Endodermal cell (in vitro differentiated cells): ENCODE data around the gene KCNIP4. TPM values are rescaled to one million over a fixed set of nuclear protein-coding genes. Genes with fewer than 3 reads are reported as not detected.

Experiments used
- DNase-seq: peaks from one replicate; pipeline ENCODE4 v3.0.0-alpha.2; 2017
- H3K27ac ChIP-seq: 2 replicates; pipeline ENCODE4 v1.5.1; 2013; ENCODE audit warnings: mild to moderate bottlenecking, low read depth, low read length, moderate library complexity
- H3K27me3 ChIP-seq: 2 replicates; pipeline ENCODE4 v1.6.1; 2013; ENCODE audit warnings: mild to moderate bottlenecking, low read length, moderate library complexity; ENCODE audit not compliant: insufficient read depth, control insufficient read depth, poor library complexity, severe bottlenecking
- H3K36me3 ChIP-seq: 2 replicates; pipeline ENCODE4 v1.7.0; 2013; ENCODE audit warnings: mild to moderate bottlenecking, low read length, moderate library complexity; ENCODE audit not compliant: control insufficient read depth, insufficient read depth
- H3K4me1 ChIP-seq: one replicate; pipeline ENCODE4 v1.7.0; 2013; ENCODE audit warnings: low read length; ENCODE audit not compliant: control insufficient read depth, insufficient read depth
- H3K4me3 ChIP-seq: 2 replicates; pipeline ENCODE4 v1.5.1; 2013; ENCODE audit warnings: mild to moderate bottlenecking, low read length, moderate library complexity
- H3K9ac ChIP-seq: 2 replicates; pipeline ENCODE4 v1.6.1; 2013; ENCODE audit warnings: mild to moderate bottlenecking, low read length, moderate library complexity; ENCODE audit not compliant: poor library complexity, severe bottlenecking; ENCODE audit errors: extremely low read depth
- H3K9me3 ChIP-seq: 2 replicates; pipeline ENCODE4 v1.6.1; 2013; ENCODE audit warnings: mild to moderate bottlenecking, low read length, moderate library complexity; ENCODE audit not compliant: control insufficient read depth
- H3K27ac Mint-ChIP-seq: 2 replicates; pipeline ENCODE4 v1.8.0; 2020; ENCODE audit warnings: mixed read lengths
- H3K27me3 Mint-ChIP-seq: 2 replicates; pipeline ENCODE4 v1.8.0; 2021; ENCODE audit warnings: mild to moderate bottlenecking, mixed read lengths; ENCODE audit not compliant: insufficient read depth
- H3K36me3 Mint-ChIP-seq: 2 replicates; pipeline ENCODE4 v1.8.0; 2020; ENCODE audit warnings: low read depth, mixed read lengths
- H3K4me1 Mint-ChIP-seq: 2 replicates; pipeline ENCODE4 v1.8.0; 2020; ENCODE audit warnings: mixed read lengths
- H3K4me3 Mint-ChIP-seq: 2 replicates; pipeline ENCODE4 v1.8.0; 2020; ENCODE audit warnings: mild to moderate bottlenecking, moderate library complexity, mixed read lengths
- H3K9me3 Mint-ChIP-seq: 2 replicates; pipeline ENCODE4 v1.8.0; 2020; ENCODE audit warnings: mild to moderate bottlenecking, mixed read lengths
- WGBS, 2 experiments: methylation state at CpG; one replicate each; pipeline versions ENCODE4 v1.1.5 to v1.1.7; 2013; ENCODE audit warnings: missing lambda C conversion rate in 2 of 2, mixed read lengths in 1 of 2; ENCODE audit not compliant: insufficient coverage in 1 of 2, insufficient read length in 1 of 2; 5-methylcytosine and 5-hydroxymethylcytosine counted together
- total RNA-seq, 2 donors: library from RNA; stranded (reverse); fragmentation: NEBNext Ultra II Directional in 1 of 2; extraction: Animal tissue kit (Norgen Biotek cat#: 25700) in 1 of 2; gene quantifications; 2 replicates in 1 of 2; 3 replicates in 1 of 2; pipeline ENCODE4 v1.2.1, GENCODE V29; 2021
- TF ChIP-seq, protein P1 (sequence below): fragments of 200-600 bp; sonication (generic); conservative IDR thresholded peaks from 2 replicates; pipeline ENCODE4 v1.5.0; 2021; ENCODE audit warnings: antibody characterized with exemption, mild to moderate bottlenecking

Gene KCNIP4
- total RNA-seq, 2 donors from 2014 or later = not detected

DNA sequence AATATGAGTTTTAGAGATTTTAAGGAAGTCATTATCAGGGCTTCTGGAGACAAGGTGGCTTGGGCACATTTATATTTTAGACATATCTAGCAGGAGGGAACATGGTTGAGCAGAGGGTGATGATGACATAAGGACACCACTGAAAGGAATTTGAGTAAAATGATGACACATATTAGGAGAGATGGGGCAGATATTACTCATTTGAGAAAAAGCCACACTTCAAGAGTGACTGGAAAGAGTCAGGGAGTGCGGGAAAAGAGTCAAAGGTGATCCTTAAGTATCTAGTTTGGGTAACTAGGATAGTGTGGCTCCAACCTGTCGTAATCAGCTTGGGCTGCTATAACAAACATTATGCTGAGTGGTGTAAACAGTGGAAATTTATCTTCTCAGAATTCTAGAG is 870.6 kb downstream of the KCNIP4 start:
- H3K9me3 Mint-ChIP-seq = no peaks in the 10 kb centered on the region
- Histone ChIP-seq H3K9me3 (no peaks in the 10 kb centered on the region), H3K36me3 (no peaks in the 10 kb centered on the region), H3K27me3 (no peaks in the 10 kb centered on the region), H3K4me1 (no peaks in the 10 kb centered on the region), H3K4me3 (no peak overlapping the region), H3K9ac (no peak overlapping the region), H3K27ac (no peak overlapping the region)
- 96 to 100% methylated on average over 2 of the region's 2 CpGs for WGBS, 2 experiments
- no peak overlapping the region for H3K27ac Mint-ChIP-seq
- no peak for DNase-seq
- H3K4me1 Mint-ChIP-seq = peaks cover under 1% of the 10 kb centered on the region
- TF ChIP-seq, protein P1, sequence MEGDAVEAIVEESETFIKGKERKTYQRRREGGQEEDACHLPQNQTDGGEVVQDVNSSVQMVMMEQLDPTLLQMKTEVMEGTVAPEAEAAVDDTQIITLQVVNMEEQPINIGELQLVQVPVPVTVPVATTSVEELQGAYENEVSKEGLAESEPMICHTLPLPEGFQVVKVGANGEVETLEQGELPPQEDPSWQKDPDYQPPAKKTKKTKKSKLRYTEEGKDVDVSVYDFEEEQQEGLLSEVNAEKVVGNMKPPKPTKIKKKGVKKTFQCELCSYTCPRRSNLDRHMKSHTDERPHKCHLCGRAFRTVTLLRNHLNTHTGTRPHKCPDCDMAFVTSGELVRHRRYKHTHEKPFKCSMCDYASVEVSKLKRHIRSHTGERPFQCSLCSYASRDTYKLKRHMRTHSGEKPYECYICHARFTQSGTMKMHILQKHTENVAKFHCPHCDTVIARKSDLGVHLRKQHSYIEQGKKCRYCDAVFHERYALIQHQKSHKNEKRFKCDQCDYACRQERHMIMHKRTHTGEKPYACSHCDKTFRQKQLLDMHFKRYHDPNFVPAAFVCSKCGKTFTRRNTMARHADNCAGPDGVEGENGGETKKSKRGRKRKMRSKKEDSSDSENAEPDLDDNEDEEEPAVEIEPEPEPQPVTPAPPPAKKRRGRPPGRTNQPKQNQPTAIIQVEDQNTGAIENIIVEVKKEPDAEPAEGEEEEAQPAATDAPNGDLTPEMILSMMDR = no peak
- H3K4me3 Mint-ChIP-seq = no peak overlapping the region
- H3K27me3 Mint-ChIP-seq = peaks cover 2% of the 10 kb centered on the region
- H3K36me3 Mint-ChIP-seq = no peaks in the 10 kb centered on the region

DNA sequence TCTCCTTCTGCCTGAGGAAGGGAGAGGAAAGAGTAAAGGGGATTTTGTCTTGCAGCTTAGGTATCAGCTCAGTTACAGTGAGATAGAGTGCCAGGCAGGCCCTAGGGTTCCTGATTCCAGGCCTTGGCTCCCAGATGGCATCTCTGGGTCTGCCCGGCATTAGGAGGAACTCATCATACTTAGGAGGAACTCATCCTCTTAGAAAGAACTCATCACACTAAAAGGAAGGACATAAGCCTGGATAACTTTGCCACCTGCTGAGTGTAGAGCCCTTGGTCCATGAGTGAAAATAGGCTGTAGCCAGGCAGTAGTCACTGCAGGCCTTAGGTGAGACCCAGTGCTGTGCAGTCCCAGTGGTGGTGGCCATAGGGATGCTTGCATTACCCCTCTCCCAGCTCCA is 881.2 kb downstream of the KCNIP4 start:
- no peak overlapping the region for H3K4me3 ChIP-seq
- no peak overlapping the region for H3K4me3 Mint-ChIP-seq
- no peaks in the 10 kb centered on the region for H3K4me1 ChIP-seq
- no peak overlapping the region for H3K27ac Mint-ChIP-seq
- H3K9me3 ChIP-seq = no peaks in the 10 kb centered on the region
- peaks cover 4% of the 10 kb centered on the region for H3K4me1 Mint-ChIP-seq
- H3K27me3 ChIP-seq = no peaks in the 10 kb centered on the region
- H3K27ac ChIP-seq = no peak overlapping the region
- H3K9me3 Mint-ChIP-seq = no peaks in the 10 kb centered on the region
- TF ChIP-seq, protein P1 = no peak
- no peaks in the 10 kb centered on the region for H3K27me3 Mint-ChIP-seq
- H3K36me3 ChIP-seq = no peaks in the 10 kb centered on the region
- WGBS, 2 experiments = 96% methylated on average over 1 of the region's 1 CpG; no CpG with 5 or more reads in 1 of the 2 experiments
- DNase-seq = no peak
- no peak overlapping the region for H3K9ac ChIP-seq
- H3K36me3 Mint-ChIP-seq = no peaks in the 10 kb centered on the region

DNA sequence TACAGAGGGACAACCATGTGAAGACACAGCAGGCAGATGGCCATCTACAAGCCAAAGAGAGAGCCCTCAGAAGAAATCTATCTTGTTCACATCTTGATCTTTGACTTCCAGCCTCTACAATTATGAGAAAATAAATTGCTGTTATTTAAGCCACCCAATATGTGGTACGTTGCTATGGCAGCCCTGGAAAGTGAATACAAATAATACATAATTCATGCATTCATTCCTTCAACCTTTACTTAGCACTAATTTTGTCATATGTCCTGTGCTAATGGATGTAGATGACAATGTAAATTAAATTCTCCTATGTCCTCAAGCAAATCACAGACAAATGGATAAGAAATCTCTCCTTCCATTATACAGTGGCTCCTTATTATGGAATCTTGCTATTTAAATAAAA is 886.7 kb downstream of the KCNIP4 start:
- Histone ChIP-seq H3K4me3 (no peak overlapping the region), H3K27me3 (no peaks in the 10 kb centered on the region), H3K36me3 (no peaks in the 10 kb centered on the region), H3K9me3 (no peaks in the 10 kb centered on the region), H3K9ac (no peak overlapping the region), H3K4me1 (peaks cover 5% of the 10 kb centered on the region), H3K27ac (no peak overlapping the region)
- Mint-ChIP-seq H3K36me3 (no peaks in the 10 kb centered on the region), H3K27me3 (no peaks in the 10 kb centered on the region), H3K4me1 (peaks cover 4% of the 10 kb centered on the region), H3K27ac (no peak overlapping the region), H3K4me3 (no peak overlapping the region), H3K9me3 (no peaks in the 10 kb centered on the region)
- TF ChIP-seq, protein P1 = no peak
- DNase-seq = no peak
- 100% methylated on average over 1 of the region's 1 CpG; no CpG with 5 or more reads in 1 of the 2 experiments for WGBS, 2 experiments
